Muscle of leg (tissue), 11 donors: ENCODE data around the gene ANO6. TPM values are rescaled to one million over a fixed set of nuclear protein-coding genes. Genes with fewer than 3 reads are reported as not detected.

Experiments used
- DNase-seq: peaks from one replicate; pipeline ENCODE4 v3.0.0; 2013
- H3K27ac ChIP-seq: one replicate; pipeline ENCODE4 v1.5.1; 2013; ENCODE audit warnings: mild to moderate bottlenecking, low read length, control low read depth
- H3K27me3 ChIP-seq: one replicate; pipeline ENCODE4 v1.6.1; 2013; ENCODE audit warnings: low read length; ENCODE audit not compliant: control insufficient read depth, insufficient read depth
- H3K36me3 ChIP-seq: one replicate; pipeline ENCODE4 v1.6.1; 2013; ENCODE audit warnings: low read length; ENCODE audit not compliant: control insufficient read depth, insufficient read depth
- H3K4me1 ChIP-seq: one replicate; pipeline ENCODE4 v1.6.1; 2013; ENCODE audit warnings: low read length; ENCODE audit not compliant: control insufficient read depth, insufficient read depth
- H3K4me3 ChIP-seq: one replicate; pipeline ENCODE4 v1.5.1; 2013; ENCODE audit warnings: low read length, control low read depth
- H3K9me3 ChIP-seq: replicated peaks from 2 replicates; pipeline ENCODE4 v1.6.1; 2013; ENCODE audit warnings: low read depth, low read length; ENCODE audit not compliant: control insufficient read depth
- WGBS: methylation state at CpG from one replicate; pipeline ENCODE4 v1.1.5; 2013; ENCODE audit warnings: missing lambda C conversion rate; ENCODE audit not compliant: insufficient coverage; 5-methylcytosine and 5-hydroxymethylcytosine counted together
- polyA plus RNA-seq, 8 donors: library from polyadenylated mRNA; unstranded; fragments of 120-200 nt; gene quantifications; one replicate each; pipeline versions ENCODE4 v1.2.1 to v1.2.3, GENCODE V29; 2013; ENCODE audit warnings: inconsistent platforms in 1 of 8, low replicate concordance in 1 of 8; ENCODE audit not compliant: insufficient read length in 8 of 8, insufficient read depth in 1 of 8
- total RNA-seq: library from RNA; stranded (reverse); fragments of 120-200 nt; gene quantifications from one replicate; pipeline ENCODE4 v1.2.4, GENCODE V29; 2013

ANO6 gene
- total and polyA plus RNA-seq, 9 donors = 38.7 to 61.7 (median 56.7) TPM

DNA sequence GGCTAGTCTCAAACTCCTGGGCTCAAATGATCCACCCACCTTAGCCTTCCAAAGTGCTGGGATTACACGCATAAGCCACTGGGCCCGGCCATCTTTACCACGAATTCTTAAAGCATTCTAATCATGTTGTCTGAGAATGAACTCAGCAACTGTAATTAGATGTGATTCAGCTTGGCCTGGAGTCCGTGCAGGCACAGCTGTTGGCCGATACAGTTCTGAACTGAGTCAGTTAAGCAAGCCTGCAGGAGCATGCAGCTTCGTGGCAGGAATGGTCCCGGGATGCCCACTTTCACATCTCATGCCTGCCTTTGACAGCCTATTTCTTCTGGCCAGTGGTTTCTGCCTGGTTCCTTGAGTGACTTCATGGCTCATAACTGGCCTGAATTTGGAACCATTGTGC is 194.1 kb downstream of the ANO6 start:
- no peaks in the 10 kb centered on the region for H3K27me3 ChIP-seq
- peak overlapping the region; percentile 47 for H3K27ac ChIP-seq
- peaks cover 21% of the 10 kb centered on the region for H3K4me1 ChIP-seq
- peaks cover 33% of the 10 kb centered on the region for H3K36me3 ChIP-seq
- H3K9me3 ChIP-seq = no peaks in the 10 kb centered on the region
- WGBS = 74% methylated on average over 4 of the region's 7 CpGs
- no peak overlapping the region for H3K4me3 ChIP-seq
- DNase-seq = peak; percentile 72

DNA sequence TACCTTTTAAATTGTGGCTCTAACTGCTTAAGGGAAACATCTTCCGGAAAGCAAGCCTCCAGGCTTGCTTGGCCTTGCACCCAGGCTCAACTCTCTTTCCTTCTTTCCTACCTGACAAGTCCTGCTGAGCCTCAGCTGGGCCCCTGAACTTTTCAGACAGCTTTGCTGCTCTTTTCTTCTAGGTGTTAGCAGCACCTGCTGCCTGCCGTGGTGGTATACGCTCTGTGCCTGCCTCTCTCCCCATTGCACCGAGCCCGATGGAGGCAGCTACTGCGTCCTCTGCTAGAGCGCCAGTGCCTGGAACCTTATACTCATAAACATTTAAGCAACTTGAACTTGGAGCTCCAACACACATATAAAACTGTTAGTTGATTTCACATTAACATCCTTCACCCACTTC is 195.7 kb downstream of the ANO6 start:
- no peaks in the 10 kb centered on the region for H3K27me3 ChIP-seq
- H3K9me3 ChIP-seq = no peaks in the 10 kb centered on the region
- DNase-seq = no peak
- WGBS = 88% methylated on average over 6 of the region's 7 CpGs
- peaks cover 21% of the 10 kb centered on the region for H3K4me1 ChIP-seq
- H3K27ac ChIP-seq = no peak overlapping the region
- H3K4me3 ChIP-seq = no peak overlapping the region
- peaks cover 42% of the 10 kb centered on the region for H3K36me3 ChIP-seq

DNA sequence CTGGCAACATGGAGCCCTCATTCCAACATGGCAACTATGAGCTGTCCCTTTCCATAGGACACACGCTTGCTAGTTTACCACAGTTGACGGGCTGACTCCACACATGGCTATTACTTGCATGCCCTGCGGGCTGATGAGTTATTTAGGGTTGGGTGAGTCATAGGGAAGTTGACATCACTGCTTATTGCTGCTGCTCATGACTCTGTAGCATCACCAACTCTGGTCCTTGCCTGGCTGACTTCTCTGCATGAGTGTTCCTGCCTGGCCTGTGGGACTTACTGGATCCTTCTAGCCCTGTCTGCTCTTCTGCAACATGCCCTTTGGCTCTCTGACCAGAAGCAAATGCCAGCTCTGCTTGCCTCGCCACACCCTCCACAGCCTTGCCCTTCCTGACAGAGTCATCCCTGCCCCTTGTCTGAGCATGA is 199.5 kb downstream of the ANO6 start:
- peak; percentile 54 for DNase-seq
- H3K9me3 ChIP-seq = no peaks in the 10 kb centered on the region
- no peaks in the 10 kb centered on the region for H3K27me3 ChIP-seq
- no peak overlapping the region for H3K4me3 ChIP-seq
- 100% methylated on average over 2 of the region's 4 CpGs for WGBS
- H3K27ac ChIP-seq = no peak overlapping the region
- no peaks in the 10 kb centered on the region for H3K4me1 ChIP-seq
- peaks cover 53% of the 10 kb centered on the region for H3K36me3 ChIP-seq

- DNase-seq = no peak
- Histone ChIP-seq H3K9me3 (no peaks in the 10 kb centered on the region), H3K27me3 (no peaks in the 10 kb centered on the region), H3K4me1 (no peaks in the 10 kb centered on the region), H3K36me3 (peaks cover 54% of the 10 kb centered on the region), H3K4me3 (no peak overlapping the region), H3K27ac (no peak overlapping the region)
- no CpG with 5 or more reads among the region's 2 CpGs for WGBS
Measured at GRCh38 chr12:45416126-45416525, 200.2 kb downstream of the ANO6 start.

- DNase-seq = no peak
- peaks cover 37% of the 10 kb centered on the region for H3K36me3 ChIP-seq
- WGBS = no CpG with 5 or more reads among the region's 1 CpG
- H3K27me3 ChIP-seq = no peaks in the 10 kb centered on the region
- H3K4me3 ChIP-seq = no peak overlapping the region
- no peaks in the 10 kb centered on the region for H3K9me3 ChIP-seq
- H3K27ac ChIP-seq = no peak overlapping the region
- H3K4me1 ChIP-seq = no peaks in the 10 kb centered on the region
Measured at GRCh38 chr12:45418520-45418919, 202.6 kb downstream of the ANO6 start.

DNA sequence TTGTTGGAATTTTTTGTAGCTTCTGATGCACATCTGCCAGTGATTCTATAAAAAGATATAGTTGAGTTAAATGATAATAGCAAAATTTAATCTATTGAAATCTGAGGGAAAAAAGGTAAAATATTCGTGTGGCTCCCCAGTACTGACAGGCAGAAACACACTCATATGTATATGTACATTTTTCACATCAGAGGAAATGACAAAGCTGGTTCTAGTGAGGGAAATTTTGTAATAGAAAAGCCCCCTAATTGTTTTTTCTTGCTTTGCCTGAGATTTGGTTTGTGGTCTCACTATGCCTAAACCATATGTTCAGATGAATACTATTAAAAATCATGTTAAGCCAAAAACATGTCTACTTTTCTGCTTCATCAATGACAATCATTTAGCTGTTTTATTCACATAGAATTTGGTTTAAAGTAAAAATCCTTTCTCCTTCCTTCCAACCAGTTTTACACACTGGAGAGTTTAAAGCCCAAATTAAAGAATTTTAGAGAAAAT is 203.5 kb downstream of the ANO6 start:
- no peak for DNase-seq
- WGBS = no CpG with 5 or more reads among the region's 1 CpG
- peaks cover 39% of the 10 kb centered on the region for H3K36me3 ChIP-seq
- H3K4me1 ChIP-seq = no peaks in the 10 kb centered on the region
- H3K27me3 ChIP-seq = no peaks in the 10 kb centered on the region
- H3K9me3 ChIP-seq = no peaks in the 10 kb centered on the region
- no peak overlapping the region for H3K4me3 ChIP-seq
- no peak overlapping the region for H3K27ac ChIP-seq

DNA sequence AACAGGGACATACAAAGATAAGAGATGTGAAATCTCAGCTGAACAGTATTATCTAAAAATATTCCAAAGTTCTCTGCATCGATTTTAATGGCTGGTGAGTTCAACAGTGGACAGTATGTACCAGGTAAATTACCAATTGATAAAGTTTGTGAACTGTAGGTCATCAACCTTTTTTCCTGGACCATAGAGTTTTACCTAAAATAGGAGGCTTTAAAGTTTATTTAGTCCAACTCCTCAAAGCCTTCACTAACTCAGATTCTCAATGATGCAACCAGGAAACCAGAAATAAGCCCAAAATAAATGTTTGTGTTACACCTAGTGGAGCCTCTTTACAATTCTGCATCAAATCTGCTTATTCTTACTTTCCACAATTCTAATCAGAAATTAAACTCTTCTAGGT is 205.8 kb downstream of the ANO6 start:
- WGBS = no CpG with 5 or more reads among the region's 1 CpG
- Histone ChIP-seq H3K4me1 (no peaks in the 10 kb centered on the region), H3K4me3 (no peak overlapping the region), H3K27me3 (no peaks in the 10 kb centered on the region), H3K9me3 (no peaks in the 10 kb centered on the region), H3K27ac (no peak overlapping the region), H3K36me3 (peaks cover 35% of the 10 kb centered on the region)
- no peak for DNase-seq

GRCh38 chr12:45423931-45424330 is 208.0 kb downstream of the ANO6 start:
- Histone ChIP-seq H3K4me3 (no peak overlapping the region), H3K27ac (no peak overlapping the region), H3K9me3 (no peaks in the 10 kb centered on the region), H3K4me1 (no peaks in the 10 kb centered on the region), H3K27me3 (no peaks in the 10 kb centered on the region), H3K36me3 (peaks cover 37% of the 10 kb centered on the region)
- DNase-seq = no peak
- no CpG with 5 or more reads among the region's 1 CpG for WGBS

- no peaks in the 10 kb centered on the region for H3K4me1 ChIP-seq
- WGBS = no CpG with 5 or more reads among the region's 4 CpGs
- no peaks in the 10 kb centered on the region for H3K27me3 ChIP-seq
- no peak overlapping the region for H3K27ac ChIP-seq
- H3K9me3 ChIP-seq = no peaks in the 10 kb centered on the region
- peaks cover 38% of the 10 kb centered on the region for H3K36me3 ChIP-seq
- H3K4me3 ChIP-seq = no peak overlapping the region
- DNase-seq = no peak
Measured at GRCh38 chr12:45425426-45425825, 209.5 kb downstream of the ANO6 start.

DNA sequence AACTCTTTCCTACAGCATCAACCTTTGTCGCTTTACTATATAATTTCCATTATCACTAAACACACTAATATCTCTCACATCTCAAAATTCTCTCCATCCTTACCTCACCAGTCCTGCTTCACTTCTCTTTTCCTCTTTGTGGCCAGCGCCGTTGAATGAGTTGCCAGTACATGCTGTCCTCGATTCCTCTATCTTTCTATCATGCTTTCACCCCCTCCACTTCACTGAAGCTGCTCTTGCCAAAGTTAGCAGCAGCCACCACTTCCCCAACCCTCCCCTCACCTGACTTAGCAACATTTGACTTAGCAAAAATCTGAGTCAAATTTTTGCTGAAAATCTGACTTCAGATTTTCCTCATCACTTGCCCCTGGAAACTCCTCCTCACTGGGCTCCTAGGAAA is 210.4 kb downstream of the ANO6 start:
- Histone ChIP-seq H3K4me1 (no peaks in the 10 kb centered on the region), H3K27me3 (no peaks in the 10 kb centered on the region), H3K36me3 (peaks cover 44% of the 10 kb centered on the region), H3K27ac (no peak overlapping the region), H3K9me3 (no peaks in the 10 kb centered on the region), H3K4me3 (no peak overlapping the region)
- DNase-seq = no peak
- 97% methylated on average over 4 of the region's 4 CpGs for WGBS

- H3K27ac ChIP-seq = no peak overlapping the region
- 93% methylated on average over 4 of the region's 4 CpGs for WGBS
- H3K4me1 ChIP-seq = no peaks in the 10 kb centered on the region
- H3K36me3 ChIP-seq = peaks cover 48% of the 10 kb centered on the region
- DNase-seq = no peak
- H3K27me3 ChIP-seq = no peaks in the 10 kb centered on the region
- peaks cover 2% of the 10 kb centered on the region for H3K9me3 ChIP-seq
- H3K4me3 ChIP-seq = no peak overlapping the region
Measured at GRCh38 chr12:45427042-45427441, 211.1 kb downstream of the ANO6 start.
